ENCODE data around the gene RSU1. TPM values are rescaled to one million over a fixed set of nuclear protein-coding genes. Genes with fewer than 3 reads are reported as not detected.

RSU1 gene
- total RNA-seq, 4 donors from 2014 or later = 40.5 to 95.4 (median 65.2) TPM

DNA sequence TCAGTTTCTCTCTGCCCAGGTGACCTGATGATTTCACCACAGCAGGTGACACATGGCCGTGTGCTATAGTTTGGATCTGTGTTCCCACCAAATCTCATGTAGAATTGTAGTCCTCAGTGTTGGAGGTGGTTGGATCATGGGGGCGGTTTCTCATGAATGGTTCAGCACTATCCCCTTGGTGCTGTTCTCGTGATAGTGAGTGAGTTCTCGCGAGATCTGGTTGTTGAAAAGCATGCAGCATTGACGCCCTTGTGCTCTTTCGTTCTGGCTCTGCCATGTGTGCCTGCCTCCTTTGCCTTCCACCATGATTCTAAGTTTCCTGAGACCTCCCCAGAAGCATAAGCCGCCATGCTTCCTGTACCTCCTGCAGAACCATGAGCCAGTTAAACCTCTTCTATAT lies 210.3 kb downstream of the RSU1 start:
- Histone ChIP-seq H3K36me3 (no peaks in the 10 kb centered on the region), H3K27ac (no peak overlapping the region), H3K9me3 (no peaks in the 10 kb centered on the region), H3K4me3 (no peak overlapping the region), H3K4me1 (no peaks in the 10 kb centered on the region), H3K27me3 (no peaks in the 10 kb centered on the region)
- TF ChIP-seq, protein P1, sequence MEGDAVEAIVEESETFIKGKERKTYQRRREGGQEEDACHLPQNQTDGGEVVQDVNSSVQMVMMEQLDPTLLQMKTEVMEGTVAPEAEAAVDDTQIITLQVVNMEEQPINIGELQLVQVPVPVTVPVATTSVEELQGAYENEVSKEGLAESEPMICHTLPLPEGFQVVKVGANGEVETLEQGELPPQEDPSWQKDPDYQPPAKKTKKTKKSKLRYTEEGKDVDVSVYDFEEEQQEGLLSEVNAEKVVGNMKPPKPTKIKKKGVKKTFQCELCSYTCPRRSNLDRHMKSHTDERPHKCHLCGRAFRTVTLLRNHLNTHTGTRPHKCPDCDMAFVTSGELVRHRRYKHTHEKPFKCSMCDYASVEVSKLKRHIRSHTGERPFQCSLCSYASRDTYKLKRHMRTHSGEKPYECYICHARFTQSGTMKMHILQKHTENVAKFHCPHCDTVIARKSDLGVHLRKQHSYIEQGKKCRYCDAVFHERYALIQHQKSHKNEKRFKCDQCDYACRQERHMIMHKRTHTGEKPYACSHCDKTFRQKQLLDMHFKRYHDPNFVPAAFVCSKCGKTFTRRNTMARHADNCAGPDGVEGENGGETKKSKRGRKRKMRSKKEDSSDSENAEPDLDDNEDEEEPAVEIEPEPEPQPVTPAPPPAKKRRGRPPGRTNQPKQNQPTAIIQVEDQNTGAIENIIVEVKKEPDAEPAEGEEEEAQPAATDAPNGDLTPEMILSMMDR (IDR thresholded peaks at IDR 0.05) = no peak
- no peak for TF ChIP-seq POLR2A (IDR thresholded peaks at IDR 0.05)
- DNase-seq = no peak
- intact Hi-C loops (cut with DNase I; ENCODE audit: low total_unique reads) = no loop called here

DNA sequence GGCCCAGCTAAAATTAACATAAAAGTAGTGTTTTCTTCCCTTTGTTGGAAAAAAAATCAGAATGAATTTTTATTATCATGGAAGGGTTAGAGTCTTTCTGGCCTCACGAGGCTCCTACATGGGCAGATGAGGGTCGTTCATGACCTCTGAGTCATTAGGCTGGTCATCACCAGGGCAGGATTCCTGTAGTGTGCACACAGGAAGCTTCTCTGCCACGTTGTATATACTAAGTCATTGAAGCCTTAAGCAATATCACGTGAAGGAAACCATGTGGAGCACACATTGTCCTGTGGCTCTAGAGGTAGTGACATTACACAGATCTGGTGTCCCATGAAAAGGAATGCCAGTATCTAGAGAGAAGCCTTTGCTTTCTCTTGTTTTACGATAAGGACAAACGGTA lies 210.8 kb downstream of the RSU1 start:
- no peaks in the 10 kb centered on the region for H3K27me3 ChIP-seq
- TF ChIP-seq, protein P1 (IDR thresholded peaks at IDR 0.05) = no peak
- TF ChIP-seq POLR2A (IDR thresholded peaks at IDR 0.05) = no peak
- intact Hi-C loops (cut with DNase I; ENCODE audit: low total_unique reads) = no loop called here
- no peaks in the 10 kb centered on the region for H3K4me1 ChIP-seq
- DNase-seq = no peak
- H3K4me3 ChIP-seq = no peak overlapping the region
- no peaks in the 10 kb centered on the region for H3K36me3 ChIP-seq
- H3K9me3 ChIP-seq = no peaks in the 10 kb centered on the region
- no peak overlapping the region for H3K27ac ChIP-seq

DNA sequence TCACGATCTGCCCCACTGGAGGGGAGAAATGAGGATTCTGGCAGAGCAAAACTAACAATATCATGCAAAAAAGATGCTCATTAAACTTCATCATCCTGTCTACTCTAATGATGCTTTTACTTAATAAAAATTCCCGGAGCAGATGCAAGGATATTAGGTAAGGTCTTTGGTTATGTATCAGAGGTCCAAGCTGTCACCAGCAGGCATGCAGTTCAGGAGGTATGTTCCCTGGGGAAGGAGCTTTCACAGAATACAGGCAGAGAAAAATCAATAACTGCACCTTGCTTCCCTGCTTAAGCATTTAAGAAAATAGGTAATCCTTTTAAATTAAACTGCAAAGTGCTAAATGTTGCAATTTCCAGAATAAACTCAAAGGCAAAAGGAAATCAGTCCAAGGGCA lies 213.9 kb downstream of the RSU1 start:
- Histone ChIP-seq H3K4me3 (no peak overlapping the region), H3K27me3 (no peaks in the 10 kb centered on the region), H3K36me3 (no peaks in the 10 kb centered on the region), H3K27ac (no peak overlapping the region), H3K9me3 (no peaks in the 10 kb centered on the region), H3K4me1 (no peaks in the 10 kb centered on the region)
- DNase-seq = no peak
- intact Hi-C loops (cut with DNase I; ENCODE audit: low total_unique reads) = no loop called here
- no peak for TF ChIP-seq POLR2A (IDR thresholded peaks at IDR 0.05)
- TF ChIP-seq, protein P1 (IDR thresholded peaks at IDR 0.05) = no peak

DNA sequence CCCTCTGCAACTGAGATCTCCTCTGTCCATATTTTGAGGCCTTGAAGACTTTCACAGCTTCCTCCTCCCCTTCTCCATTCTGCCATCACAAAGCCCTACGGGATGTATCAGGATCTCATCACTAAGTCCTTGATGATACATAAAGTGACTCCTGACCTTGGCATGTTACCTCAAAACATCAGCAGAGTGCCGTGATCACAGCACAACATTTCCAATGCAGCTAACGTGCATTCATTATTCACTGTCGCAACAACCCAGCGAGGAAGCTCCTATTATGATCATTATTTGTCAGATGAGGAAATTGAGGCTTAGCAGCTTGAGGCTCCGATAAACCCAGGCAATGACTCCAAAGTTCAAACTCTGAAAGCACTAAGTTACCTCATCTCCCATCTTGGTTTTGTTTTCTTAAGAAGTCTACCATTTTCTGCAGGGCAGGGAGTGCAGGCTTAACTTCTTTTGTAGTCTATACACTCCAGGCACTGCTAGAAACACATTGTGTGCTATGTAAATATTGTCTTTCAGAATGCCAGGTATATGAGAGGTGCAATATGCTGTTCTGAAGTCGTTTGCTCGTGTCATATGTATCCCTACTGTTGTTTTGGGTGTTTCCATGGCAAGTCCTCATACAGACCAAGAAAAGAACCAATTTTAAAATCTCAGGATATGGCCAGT lies 215.0 kb downstream of the RSU1 start:
- Histone ChIP-seq H3K9me3 (no peaks in the 10 kb centered on the region), H3K4me1 (no peaks in the 10 kb centered on the region), H3K4me3 (no peak overlapping the region), H3K27me3 (no peaks in the 10 kb centered on the region), H3K27ac (no peak overlapping the region), H3K36me3 (no peaks in the 10 kb centered on the region)
- TF ChIP-seq, protein P1 (IDR thresholded peaks at IDR 0.05) = no peak
- no peak for DNase-seq
- intact Hi-C loops (cut with DNase I; ENCODE audit: low total_unique reads) = no loop called here

DNA sequence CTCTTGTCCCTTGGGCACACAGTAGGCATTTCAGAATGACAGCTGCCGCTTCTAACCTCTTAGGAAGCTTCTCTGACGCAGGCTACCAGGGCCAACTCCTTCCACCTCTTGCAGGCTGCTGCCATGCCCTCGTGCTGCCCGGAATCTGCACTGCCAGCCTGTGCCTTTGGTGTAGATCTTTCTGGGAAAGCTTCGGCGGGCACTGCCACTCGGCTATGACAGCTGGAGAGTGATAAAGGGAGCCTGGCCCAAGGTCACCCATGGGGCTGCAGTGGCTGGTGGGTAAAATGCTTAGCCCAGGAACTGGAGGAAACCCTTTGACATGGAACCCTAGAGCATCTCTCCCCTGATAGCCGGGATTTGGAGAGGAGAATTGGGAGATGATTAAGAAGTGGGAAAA lies 217.6 kb downstream of the RSU1 start:
- no peaks in the 10 kb centered on the region for H3K36me3 ChIP-seq
- H3K27me3 ChIP-seq = no peaks in the 10 kb centered on the region
- no peak overlapping the region for H3K27ac ChIP-seq
- H3K4me1 ChIP-seq = no peaks in the 10 kb centered on the region
- no peaks in the 10 kb centered on the region for H3K9me3 ChIP-seq
- TF ChIP-seq, protein P1 (IDR thresholded peaks at IDR 0.05) = no peak
- TF ChIP-seq POLR2A (IDR thresholded peaks at IDR 0.05) = no peak
- no peak for DNase-seq
- H3K4me3 ChIP-seq = no peak overlapping the region
- intact Hi-C loops (cut with DNase I; ENCODE audit: low total_unique reads) = no loop called here

Data from uterus (tissue), 4 donors.